Measurements from ENCODE around the gene KCNJ12.

GRCh38 chr17:21365016-21365415, 11.1 kb upstream of the KCNJ12 start:
- TF ChIP-seq TAF1 (IDR thresholded peaks at IDR 0.05; ENCODE audit: borderline replicate concordance, insufficient read depth, low read length), result no peak
- no peak for TF ChIP-seq SIN3A (IDR thresholded peaks at IDR 0.05; ENCODE audit: borderline replicate concordance, insufficient read depth, low read length)
- no peak for TF ChIP-seq POLR2AphosphoS5 (IDR thresholded peaks at IDR 0.05; ENCODE audit: low read depth, low read length)
- TF ChIP-seq REST (IDR thresholded peaks at IDR 0.05; ENCODE audit: insufficient read depth in 1 of 2, low read depth in 2 of 2, low read length in 2 of 2), result no peak
- TF ChIP-seq FOXP2 (optimal IDR thresholded peaks at IDR 0.05; ENCODE audit: borderline replicate concordance, extremely low read depth, extremely low read length, insufficient read depth), result no peak

All from PFSK-1 (cell line).